Activated naive CD4-positive, alpha-beta T cell treated with anti-CD3 and anti-CD28 coated beads for 36 hours (primary cell): ENCODE data around the gene DIP2A. TPM values are rescaled to one million over a fixed set of nuclear protein-coding genes. Genes with fewer than 3 reads are reported as not detected.

Experiments used
- CTCF ChIA-PET: fragments of 350-600 bp; sonication (Branson Sonifier 250); formaldehyde crosslinking; loops from one replicate; lab custom pipeline; 2021; ENCODE audit warnings: antibody characterized with exemption; lab: Charles Lee
- DNase-seq: peaks from one replicate; pipeline ENCODE4 v3.0.0-alpha.2; 2020
- H3K27ac Mint-ChIP-seq: one replicate; pipeline ENCODE4 v1.8.0; 2021; ENCODE audit warnings: mild to moderate bottlenecking, mixed read lengths
- H3K27me3 Mint-ChIP-seq: one replicate; pipeline ENCODE4 v1.8.0; 2021; ENCODE audit warnings: low read depth, mixed read lengths
- H3K36me3 Mint-ChIP-seq: one replicate; pipeline ENCODE4 v1.8.0; 2021; ENCODE audit warnings: low read depth, mixed read lengths
- H3K4me1 Mint-ChIP-seq: one replicate; pipeline ENCODE4 v1.8.0; 2021; ENCODE audit warnings: low read depth, mixed read lengths
- H3K4me3 Mint-ChIP-seq: one replicate; pipeline ENCODE4 v1.8.0; 2021; ENCODE audit warnings: mild to moderate bottlenecking, moderate library complexity, mixed read lengths
- H3K9me3 Mint-ChIP-seq: one replicate; pipeline ENCODE4 v1.8.0; 2021; ENCODE audit warnings: mixed read lengths
- intact Hi-C: fragments of 100-400 bp; cut with micrococcal nuclease; formaldehyde crosslinking; loops from one replicate; pipeline ENCODE4 v1.15.1; 2023
- total RNA-seq, 2 experiments: library from RNA; stranded (reverse); gene quantifications; one replicate each; pipeline ENCODE4 v1.2.3, GENCODE V29; 2021

Gene DIP2A, protein sequence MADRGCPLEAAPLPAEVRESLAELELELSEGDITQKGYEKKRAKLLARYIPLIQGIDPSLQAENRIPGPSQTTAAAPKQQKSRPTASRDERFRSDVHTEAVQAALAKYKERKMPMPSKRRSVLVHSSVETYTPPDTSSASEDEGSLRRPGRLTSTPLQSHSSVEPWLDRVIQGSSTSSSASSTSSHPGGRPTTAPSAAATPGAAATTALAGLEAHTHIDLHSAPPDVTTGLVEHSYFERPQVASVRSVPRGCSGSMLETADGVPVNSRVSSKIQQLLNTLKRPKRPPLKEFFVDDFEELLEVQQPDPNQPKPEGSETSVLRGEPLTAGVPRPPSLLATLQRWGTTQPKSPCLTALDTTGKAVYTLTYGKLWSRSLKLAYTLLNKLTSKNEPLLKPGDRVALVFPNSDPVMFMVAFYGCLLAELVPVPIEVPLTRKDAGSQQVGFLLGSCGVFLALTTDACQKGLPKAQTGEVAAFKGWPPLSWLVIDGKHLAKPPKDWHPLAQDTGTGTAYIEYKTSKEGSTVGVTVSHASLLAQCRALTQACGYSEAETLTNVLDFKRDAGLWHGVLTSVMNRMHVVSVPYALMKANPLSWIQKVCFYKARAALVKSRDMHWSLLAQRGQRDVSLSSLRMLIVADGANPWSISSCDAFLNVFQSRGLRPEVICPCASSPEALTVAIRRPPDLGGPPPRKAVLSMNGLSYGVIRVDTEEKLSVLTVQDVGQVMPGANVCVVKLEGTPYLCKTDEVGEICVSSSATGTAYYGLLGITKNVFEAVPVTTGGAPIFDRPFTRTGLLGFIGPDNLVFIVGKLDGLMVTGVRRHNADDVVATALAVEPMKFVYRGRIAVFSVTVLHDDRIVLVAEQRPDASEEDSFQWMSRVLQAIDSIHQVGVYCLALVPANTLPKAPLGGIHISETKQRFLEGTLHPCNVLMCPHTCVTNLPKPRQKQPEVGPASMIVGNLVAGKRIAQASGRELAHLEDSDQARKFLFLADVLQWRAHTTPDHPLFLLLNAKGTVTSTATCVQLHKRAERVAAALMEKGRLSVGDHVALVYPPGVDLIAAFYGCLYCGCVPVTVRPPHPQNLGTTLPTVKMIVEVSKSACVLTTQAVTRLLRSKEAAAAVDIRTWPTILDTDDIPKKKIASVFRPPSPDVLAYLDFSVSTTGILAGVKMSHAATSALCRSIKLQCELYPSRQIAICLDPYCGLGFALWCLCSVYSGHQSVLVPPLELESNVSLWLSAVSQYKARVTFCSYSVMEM (N-terminal part only)
- total RNA-seq = 10 to 100 TPM; 31.4 to 32.7 TPM

DNA sequence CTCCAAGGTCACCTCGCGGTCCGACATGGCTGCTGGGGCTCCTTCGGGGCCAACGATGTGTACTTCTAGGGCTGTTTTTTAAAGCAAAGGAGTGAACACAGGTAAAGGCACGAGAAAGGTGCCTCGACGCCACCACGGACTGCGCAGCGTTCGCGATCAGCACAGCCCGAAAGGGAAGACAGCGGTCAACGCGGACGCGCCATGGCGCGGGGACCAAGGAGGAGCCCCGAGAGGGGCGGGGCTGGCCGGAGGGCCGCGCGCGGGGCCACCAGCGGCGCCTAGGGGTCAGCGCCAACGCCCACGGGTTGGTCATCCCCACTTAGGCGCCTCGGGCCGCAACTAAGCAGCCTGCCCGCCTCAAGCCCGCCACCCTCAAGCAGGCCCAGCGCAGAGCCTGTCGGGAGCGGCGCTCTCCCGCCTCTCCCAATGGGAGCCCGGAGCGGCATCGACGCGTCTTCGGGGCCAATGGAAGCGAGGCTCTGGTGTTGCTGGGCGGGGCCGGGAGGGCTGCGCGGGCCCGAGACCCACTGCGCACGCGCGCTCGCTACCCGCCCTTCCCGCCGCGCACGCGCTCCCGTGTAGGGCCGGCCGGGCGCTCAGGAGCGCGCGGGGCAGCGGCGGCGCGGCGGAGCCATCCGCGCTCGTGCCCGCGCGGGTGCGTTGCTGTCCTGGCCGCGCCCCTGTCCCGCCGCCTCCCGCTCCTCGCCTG is at the start of gene DIP2A:
Gene DIP2A, plus strand, starts transcription at position 577 of the 709 bp plus-strand sequence. CDS start 241 bp downstream, outside the sequence.
- intact Hi-C loops = loop anchor here (1.0 to 5.0 kb wide), 7 partner anchors 94 to 486 kb away; partner anchors contain the start of genes LSS, PCNT, PRMT2 and YBEY
- H3K27ac Mint-ChIP-seq = peak within 1 kb of the TSS; percentile 86
- CTCF ChIA-PET = no interaction called here
- H3K36me3 Mint-ChIP-seq = peaks cover 6% of the 10 kb centered on the region
- peak; percentile 94 for DNase-seq
- H3K9me3 Mint-ChIP-seq = no peaks in the 10 kb centered on the region
- peaks cover 36% of the 10 kb centered on the region for H3K4me1 Mint-ChIP-seq
- H3K27me3 Mint-ChIP-seq = no peaks in the 10 kb centered on the region
- peak within 1 kb of the TSS; percentile 83 for H3K4me3 Mint-ChIP-seq

DNA sequence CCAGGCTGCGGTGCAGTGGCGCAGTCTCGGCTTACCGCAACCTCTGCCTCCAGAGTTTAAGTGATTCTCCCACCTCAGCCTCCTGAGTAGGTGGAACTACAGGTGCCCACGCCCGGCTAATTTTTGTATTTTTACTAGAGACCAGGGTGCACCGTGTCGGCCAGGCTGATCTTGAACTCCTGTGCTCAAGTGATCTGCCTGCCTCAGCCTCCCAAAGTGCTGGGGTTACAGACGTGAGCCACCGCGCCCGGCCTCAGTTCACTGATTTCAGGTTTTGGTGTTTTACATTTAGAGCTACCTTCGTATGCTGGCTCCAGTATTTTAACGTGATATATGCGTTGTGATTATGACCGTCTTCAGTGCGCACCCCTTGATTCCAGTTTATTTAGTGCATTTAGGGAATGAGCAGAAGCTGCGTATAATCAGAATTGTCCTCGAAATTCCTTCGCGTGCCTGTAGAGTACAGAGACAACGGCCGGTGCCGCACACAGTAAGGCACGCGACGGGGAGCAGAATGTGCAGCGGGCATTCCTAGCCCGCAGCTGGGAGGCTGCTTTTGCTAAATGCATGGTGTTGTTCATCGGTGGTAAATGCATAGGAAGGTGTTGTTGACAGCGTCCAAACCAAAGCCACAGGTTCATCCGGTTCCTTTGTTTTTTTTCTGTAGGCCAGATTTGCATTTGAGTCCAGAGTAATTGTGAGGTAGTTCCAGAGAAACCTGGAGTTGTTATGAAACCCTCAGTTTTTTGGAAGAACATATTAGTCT is 48.9 kb upstream of the DIP2A start:
- no peak overlapping the region for H3K27ac Mint-ChIP-seq
- DNase-seq = no peak
- CTCF ChIA-PET = interaction anchor here (0.8 kb wide), 1 partner anchor 439 kb away, joined by 4 read pairs; no protein-coding TSS in a partner anchor
- no peaks in the 10 kb centered on the region for H3K9me3 Mint-ChIP-seq
- no peaks in the 10 kb centered on the region for H3K27me3 Mint-ChIP-seq
- H3K4me1 Mint-ChIP-seq = no peaks in the 10 kb centered on the region
- intact Hi-C loops = no loop called here
- H3K4me3 Mint-ChIP-seq = no peak overlapping the region
- peaks cover 10% of the 10 kb centered on the region for H3K36me3 Mint-ChIP-seq

DNA sequence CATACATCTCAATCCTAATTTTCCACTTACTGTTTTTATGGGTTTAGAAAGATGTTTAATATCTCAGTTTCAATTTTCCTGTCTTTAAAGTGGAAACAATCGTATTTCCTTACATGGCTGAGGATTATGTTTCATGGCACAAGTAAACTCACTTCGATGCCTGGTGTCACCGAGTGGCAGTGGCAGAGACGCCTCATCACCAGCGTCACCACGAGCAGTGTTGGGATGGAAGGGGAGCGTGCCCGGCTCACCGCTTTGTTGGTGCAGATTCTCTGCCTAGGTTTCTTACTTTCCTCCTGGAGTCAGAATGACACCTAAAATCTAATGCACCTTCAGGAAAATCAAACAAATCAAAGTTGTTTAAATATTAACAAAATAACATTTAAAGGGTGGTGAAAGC is 48.2 kb upstream of the DIP2A start:
- no peak for DNase-seq
- Mint-ChIP-seq H3K9me3 (no peaks in the 10 kb centered on the region), H3K27ac (no peak overlapping the region), H3K4me1 (no peaks in the 10 kb centered on the region), H3K36me3 (peaks cover 10% of the 10 kb centered on the region), H3K4me3 (no peak overlapping the region), H3K27me3 (no peaks in the 10 kb centered on the region)
- CTCF ChIA-PET = no interaction called here
- intact Hi-C loops = no loop called here

DNA sequence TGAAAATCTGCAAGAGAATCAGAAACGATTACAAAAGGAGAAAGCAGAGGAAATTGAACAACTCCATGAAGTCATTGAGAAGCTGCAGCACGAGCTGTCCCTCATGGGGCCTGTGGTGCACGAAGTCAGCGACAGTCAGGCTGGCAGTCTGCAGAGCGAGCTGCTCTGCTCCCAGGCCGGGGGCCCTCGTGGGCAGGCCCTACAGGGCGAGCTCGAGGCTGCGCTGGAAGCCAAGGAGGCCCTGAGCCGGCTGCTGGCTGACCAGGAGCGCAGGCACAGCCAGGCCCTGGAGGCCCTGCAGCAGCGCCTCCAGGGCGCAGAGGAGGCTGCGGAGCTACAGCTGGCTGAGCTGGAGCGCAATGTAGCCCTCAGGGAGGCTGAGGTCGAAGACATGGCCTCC is 47.5 kb upstream of the DIP2A start:
- peaks cover 18% of the 10 kb centered on the region for H3K36me3 Mint-ChIP-seq
- CTCF ChIA-PET = no interaction called here
- no peaks in the 10 kb centered on the region for H3K4me1 Mint-ChIP-seq
- intact Hi-C loops = no loop called here
- H3K27ac Mint-ChIP-seq = no peak overlapping the region
- no peaks in the 10 kb centered on the region for H3K27me3 Mint-ChIP-seq
- DNase-seq = no peak
- H3K4me3 Mint-ChIP-seq = no peak overlapping the region
- H3K9me3 Mint-ChIP-seq = no peaks in the 10 kb centered on the region

DNA sequence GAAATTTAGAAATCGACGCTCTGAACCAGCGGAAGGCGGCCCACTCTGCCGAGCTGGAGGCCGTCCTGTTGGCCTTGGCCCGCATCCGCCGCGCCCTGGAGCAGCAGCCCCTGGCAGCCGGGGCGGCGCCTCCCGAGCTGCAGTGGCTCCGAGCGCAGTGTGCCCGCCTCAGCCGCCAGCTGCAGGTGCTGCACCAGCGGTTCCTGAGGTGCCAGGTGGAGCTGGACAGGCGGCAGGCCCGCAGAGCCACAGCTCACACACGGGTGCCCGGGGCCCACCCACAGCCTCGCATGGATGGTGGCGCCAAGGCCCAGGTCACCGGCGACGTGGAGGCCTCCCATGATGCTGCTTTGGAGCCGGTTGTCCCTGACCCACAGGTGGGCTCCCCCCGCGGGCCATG is 47.0 kb upstream of the DIP2A start:
- Mint-ChIP-seq H3K36me3 (peaks cover 18% of the 10 kb centered on the region), H3K27ac (no peak overlapping the region), H3K9me3 (no peaks in the 10 kb centered on the region), H3K27me3 (no peaks in the 10 kb centered on the region), H3K4me3 (no peak overlapping the region), H3K4me1 (no peaks in the 10 kb centered on the region)
- DNase-seq = no peak
- intact Hi-C loops = no loop called here
- CTCF ChIA-PET = interaction anchor here (0.6 kb wide), 1 partner anchor 49 kb away, joined by 3 read pairs; no protein-coding TSS in a partner anchor

DNA sequence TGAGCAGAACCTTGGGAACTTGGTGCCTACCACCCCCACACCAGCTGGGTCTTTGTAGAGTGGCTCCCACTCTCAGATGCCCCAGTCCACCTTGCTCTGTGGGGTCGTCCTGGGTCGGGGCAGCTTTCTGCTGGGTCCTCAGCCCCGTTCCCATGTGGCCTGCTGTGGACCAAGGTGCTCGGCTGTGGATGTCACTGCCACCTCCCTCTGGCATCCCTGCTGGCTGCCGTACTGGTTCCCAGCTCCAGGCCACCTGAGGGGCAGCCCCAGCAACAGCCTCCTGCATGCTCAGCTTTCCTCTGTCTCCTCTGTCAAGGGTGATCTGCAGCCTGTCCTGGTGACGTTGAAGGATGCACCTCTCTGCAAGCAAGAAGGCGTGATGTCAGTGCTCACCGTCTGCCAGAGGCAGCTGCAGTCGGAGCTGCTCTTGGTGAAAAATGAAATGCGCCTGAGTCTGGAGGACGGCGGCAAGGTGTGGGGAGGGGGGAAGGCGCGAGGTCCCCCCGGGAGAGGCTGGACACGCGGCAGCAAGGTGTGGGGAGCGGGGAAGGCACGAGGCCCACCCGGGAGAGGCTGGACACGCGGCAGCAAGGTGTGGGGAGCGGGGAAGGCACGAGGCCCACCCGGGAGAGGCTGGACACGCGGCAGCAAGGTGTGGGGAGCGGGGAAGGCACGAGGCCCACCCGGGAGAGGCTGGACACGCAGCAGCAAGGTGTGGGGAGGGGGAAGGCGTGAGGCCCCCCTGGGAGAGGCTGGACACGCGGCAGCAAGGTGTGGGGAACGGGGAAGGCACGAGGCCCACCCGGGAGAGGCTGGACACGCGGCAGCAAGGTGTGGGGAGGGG is 45.9 kb upstream of the DIP2A start:
- Mint-ChIP-seq H3K4me1 (no peaks in the 10 kb centered on the region), H3K27me3 (no peaks in the 10 kb centered on the region), H3K36me3 (peaks cover 18% of the 10 kb centered on the region), H3K4me3 (no peak overlapping the region), H3K9me3 (no peaks in the 10 kb centered on the region), H3K27ac (no peak overlapping the region)
- no peak for DNase-seq
- intact Hi-C loops = no loop called here
- CTCF ChIA-PET = no interaction called here

DNA sequence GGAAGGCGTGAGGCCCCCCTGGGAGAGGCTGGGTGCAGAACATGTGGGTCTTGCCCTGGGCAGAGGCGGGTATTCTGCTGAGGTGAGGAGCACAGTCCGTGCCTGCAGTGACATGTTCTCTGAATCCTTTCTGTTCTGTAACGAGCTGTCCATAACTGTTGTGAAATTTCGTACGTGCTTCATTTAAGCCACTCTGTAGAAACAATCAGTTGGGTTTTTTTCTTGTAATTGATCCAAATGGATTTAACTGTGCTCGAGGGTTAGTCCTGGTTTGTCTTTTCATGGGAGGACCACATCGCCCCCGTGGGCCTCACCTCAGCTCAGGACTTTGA is 45.4 kb upstream of the DIP2A start:
- CTCF ChIA-PET = no interaction called here
- Mint-ChIP-seq H3K4me1 (no peaks in the 10 kb centered on the region), H3K9me3 (no peaks in the 10 kb centered on the region), H3K27ac (no peak overlapping the region), H3K4me3 (no peak overlapping the region), H3K27me3 (no peaks in the 10 kb centered on the region), H3K36me3 (peaks cover 23% of the 10 kb centered on the region)
- DNase-seq = no peak
- intact Hi-C loops = no loop called here

DNA sequence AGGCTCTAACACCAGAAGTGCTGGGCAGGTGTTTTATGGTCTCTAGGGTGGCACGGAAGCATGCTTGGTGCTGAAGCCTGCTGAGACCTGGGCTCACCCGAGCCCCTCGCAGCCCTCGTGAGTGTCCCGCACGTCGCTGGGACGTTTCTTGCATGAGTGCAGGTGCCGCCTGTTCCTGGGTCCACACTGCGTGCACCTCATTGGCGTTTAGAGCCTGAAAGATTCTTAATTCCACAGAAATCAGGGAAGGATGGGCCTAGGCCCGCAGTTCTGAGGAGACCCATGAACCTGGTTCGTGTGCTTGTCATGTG is 43.8 kb upstream of the DIP2A start:
- intact Hi-C loops = no loop called here
- Mint-ChIP-seq H3K27ac (no peak overlapping the region), H3K36me3 (peaks cover 27% of the 10 kb centered on the region), H3K9me3 (no peaks in the 10 kb centered on the region), H3K4me1 (no peaks in the 10 kb centered on the region), H3K27me3 (no peaks in the 10 kb centered on the region), H3K4me3 (no peak overlapping the region)
- no peak for DNase-seq
- CTCF ChIA-PET = no interaction called here

DNA sequence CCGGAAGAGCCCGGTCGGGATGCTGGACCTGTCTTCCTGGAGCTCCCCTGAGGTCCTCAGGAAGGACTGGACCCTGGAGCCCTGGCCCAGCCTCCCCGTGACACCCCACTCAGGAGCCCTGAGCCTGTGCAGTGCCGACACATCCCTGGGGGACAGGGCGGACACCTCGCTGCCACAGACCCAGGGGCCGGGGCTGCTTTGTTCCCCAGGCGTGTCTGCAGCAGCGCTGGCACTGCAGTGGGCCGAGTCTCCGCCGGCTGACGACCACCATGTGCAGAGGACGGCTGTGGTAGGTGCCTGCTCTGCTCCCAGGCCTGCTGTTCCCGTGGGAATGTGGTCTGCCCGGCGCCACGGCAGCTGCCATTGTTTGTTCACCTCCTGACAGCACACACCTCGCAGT is 42.1 kb upstream of the DIP2A start:
- Mint-ChIP-seq H3K27me3 (no peaks in the 10 kb centered on the region), H3K27ac (no peak overlapping the region), H3K4me3 (no peak overlapping the region), H3K9me3 (no peaks in the 10 kb centered on the region), H3K36me3 (peaks cover 28% of the 10 kb centered on the region), H3K4me1 (no peaks in the 10 kb centered on the region)
- intact Hi-C loops = no loop called here
- CTCF ChIA-PET = no interaction called here
- no peak for DNase-seq

DNA sequence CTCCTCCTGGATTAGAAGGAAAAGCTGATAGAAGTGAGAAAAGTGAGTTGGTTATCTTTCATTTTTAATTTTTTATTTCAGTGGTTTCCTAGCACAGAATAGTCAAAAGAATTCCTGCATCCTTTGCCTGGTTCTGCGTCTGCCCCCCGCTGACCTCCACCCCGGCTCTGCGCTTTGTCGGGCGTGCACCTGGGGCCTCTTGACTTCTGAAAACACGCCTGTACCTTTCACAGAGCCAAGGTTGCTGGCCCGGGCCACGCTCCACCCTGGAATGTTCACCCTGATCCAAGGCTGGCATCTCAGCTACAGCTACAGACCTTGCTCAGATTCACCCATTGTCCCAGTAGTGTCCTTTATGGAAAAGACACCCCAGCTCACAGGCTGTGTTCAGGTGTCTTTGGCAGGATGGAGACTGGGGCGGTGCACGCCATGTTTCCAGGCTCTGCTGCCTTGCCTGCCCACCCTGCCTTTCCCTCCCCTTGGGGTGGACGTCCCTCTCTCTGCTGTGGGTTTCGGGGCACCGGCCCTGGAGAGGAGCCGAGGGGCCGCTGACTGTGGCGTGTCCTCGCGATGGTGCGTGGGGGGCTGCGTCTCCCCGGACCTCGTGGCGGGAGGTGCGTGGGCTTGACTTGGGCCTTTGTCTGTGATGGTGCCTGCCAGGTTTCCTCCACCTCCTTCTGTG is 40.3 kb upstream of the DIP2A start:
- Mint-ChIP-seq H3K9me3 (no peaks in the 10 kb centered on the region), H3K4me3 (no peak overlapping the region), H3K27me3 (no peaks in the 10 kb centered on the region), H3K27ac (no peak overlapping the region), H3K36me3 (peaks cover 27% of the 10 kb centered on the region), H3K4me1 (peaks cover 5% of the 10 kb centered on the region)
- CTCF ChIA-PET = no interaction called here
- no peak for DNase-seq
- intact Hi-C loops = no loop called here
